Chondrocyte (in vitro differentiated cells): Measurements from ENCODE around the gene TMEM139. TPM values are rescaled to one million over a fixed set of nuclear protein-coding genes. Genes with fewer than 3 reads are reported as not detected.
A peak's percentile ranks its signal among the peaks of the same experiment; 100 is the strongest.
"Not testable (repeated sequence)": the region's sequence is repeated elsewhere in the genome, so short reads cannot be mapped to it uniquely, and the experiment has no call there.

Experiments used
- DNase-seq: peaks from one replicate; pipeline ENCODE4 v3.0.0; 2021; ENCODE audit warnings: mixed read lengths, low spot score
- H3K27ac Mint-ChIP-seq: one replicate; pipeline ENCODE4 v1.8.0; 2021; ENCODE audit warnings: mild to moderate bottlenecking, moderate library complexity, mixed read lengths; ENCODE audit not compliant: unreplicated experiment
- H3K27me3 Mint-ChIP-seq: 2 replicates; pipeline ENCODE4 v1.8.0; 2021; ENCODE audit warnings: low read depth, mixed read lengths
- H3K36me3 Mint-ChIP-seq: 2 replicates; pipeline ENCODE4 v1.8.0; 2021; ENCODE audit warnings: low read depth, mixed read lengths
- H3K4me1 Mint-ChIP-seq: 2 replicates; pipeline ENCODE4 v1.8.0; 2021; ENCODE audit warnings: low read depth, mild to moderate bottlenecking, mixed read lengths
- H3K4me3 Mint-ChIP-seq: one replicate; pipeline ENCODE4 v1.8.0; 2021; ENCODE audit warnings: mild to moderate bottlenecking, moderate library complexity, mixed read lengths; ENCODE audit not compliant: unreplicated experiment
- H3K9me3 Mint-ChIP-seq: 2 replicates; pipeline ENCODE4 v1.8.0; 2021; ENCODE audit warnings: low read depth, mixed read lengths
- total RNA-seq: library from RNA; stranded (reverse); gene quantifications from 3 replicates; pipeline ENCODE4 v1.2.1, GENCODE V29; 2021
- TF ChIP-seq, protein P1 (sequence below): fragments of 200-600 bp; sonication (generic); IDR thresholded peaks from 2 replicates; pipeline ENCODE4 v1.5.0; 2021; ENCODE audit warnings: antibody characterized with exemption, mild to moderate bottlenecking, moderate library complexity

The TMEM139 gene
- total RNA-seq, 1 donor from 2014 or later, result not detected

DNA sequence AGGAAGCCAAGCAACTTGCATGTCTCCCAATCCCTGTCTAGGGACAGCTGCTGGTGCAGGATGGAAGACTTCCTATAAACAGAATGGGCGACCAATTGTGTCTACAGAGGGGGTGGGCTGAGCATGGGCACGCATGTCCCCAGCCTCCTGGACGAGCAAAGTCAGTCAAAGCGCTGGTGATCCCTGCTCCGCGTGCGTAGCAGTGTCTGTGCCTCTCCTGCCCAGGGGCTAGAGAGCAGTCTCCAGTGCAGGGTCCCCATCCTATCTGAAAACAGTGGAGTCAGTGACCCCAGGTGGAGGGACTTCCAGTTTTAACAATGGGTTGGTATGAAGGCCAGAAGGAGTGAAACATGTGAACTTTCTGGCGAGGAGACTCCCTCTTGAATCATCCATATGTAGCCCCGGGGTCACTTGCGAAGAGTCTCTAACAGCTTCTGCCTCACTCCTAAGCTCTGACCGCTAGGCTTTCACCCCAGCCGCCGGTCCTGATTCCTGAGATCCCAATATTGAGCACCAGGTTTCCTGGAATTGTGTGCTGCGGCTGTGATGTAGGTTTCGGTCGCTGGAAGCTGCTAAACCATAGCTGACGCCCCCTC lies 2.7 kb downstream of the TMEM139 start:
- Mint-ChIP-seq H3K36me3 (peaks cover 6% of the 10 kb centered on the region), H3K9me3 (no peaks in the 10 kb centered on the region), H3K4me1 (peaks cover 36% of the 10 kb centered on the region), H3K27ac (no peak overlapping the region), H3K27me3 (no peaks in the 10 kb centered on the region), H3K4me3 (peak overlapping the region; percentile 91)
- TF ChIP-seq, protein P1, sequence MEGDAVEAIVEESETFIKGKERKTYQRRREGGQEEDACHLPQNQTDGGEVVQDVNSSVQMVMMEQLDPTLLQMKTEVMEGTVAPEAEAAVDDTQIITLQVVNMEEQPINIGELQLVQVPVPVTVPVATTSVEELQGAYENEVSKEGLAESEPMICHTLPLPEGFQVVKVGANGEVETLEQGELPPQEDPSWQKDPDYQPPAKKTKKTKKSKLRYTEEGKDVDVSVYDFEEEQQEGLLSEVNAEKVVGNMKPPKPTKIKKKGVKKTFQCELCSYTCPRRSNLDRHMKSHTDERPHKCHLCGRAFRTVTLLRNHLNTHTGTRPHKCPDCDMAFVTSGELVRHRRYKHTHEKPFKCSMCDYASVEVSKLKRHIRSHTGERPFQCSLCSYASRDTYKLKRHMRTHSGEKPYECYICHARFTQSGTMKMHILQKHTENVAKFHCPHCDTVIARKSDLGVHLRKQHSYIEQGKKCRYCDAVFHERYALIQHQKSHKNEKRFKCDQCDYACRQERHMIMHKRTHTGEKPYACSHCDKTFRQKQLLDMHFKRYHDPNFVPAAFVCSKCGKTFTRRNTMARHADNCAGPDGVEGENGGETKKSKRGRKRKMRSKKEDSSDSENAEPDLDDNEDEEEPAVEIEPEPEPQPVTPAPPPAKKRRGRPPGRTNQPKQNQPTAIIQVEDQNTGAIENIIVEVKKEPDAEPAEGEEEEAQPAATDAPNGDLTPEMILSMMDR, result no peak
- no peak for DNase-seq

DNA sequence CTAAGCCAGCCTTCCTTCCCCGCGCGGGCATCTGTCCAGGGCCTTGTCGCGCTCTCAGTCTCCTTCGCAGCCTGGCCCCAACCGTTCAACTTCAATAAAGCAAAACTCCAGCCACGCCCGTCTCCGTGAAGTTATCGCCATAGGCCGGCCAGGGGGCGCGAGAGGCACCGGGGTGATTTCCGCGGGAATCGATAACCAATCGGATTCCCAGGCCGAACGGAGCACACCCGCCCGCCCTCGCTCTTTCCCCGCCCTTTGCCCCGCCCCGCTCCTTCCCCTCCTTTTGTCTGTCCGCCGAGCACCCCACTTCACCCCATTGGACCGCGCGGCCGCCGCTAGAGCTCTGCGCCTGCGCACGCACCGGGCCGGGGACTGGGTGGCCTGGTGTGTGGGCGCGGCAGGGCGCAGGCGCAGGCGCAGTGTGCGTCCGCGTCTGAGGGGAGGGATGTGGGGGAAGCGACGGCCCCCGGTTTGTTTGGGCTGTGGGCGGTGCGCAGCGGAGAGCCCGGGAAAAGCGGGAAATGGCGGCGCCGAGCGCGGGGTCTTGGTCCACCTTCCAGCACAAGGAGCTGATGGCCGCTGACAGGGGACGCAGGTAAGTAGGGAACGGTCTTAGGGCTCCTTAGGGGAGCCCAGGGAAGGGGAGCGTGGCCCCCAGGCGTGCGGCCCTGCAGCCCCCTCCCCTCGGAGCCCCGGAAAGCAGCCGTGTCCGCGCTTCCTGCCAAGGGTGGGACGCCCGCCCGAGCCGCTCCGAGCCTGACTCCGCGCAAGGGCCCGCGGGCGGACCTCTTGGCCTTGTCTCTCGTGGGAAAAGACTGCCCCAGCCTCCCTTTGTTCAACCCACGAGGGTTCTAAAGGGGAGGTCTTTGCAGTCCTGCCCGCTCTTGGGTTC lies 3.4 kb downstream of the TMEM139 start, which contains the start of gene CASP2:
Gene CASP2, plus strand, starts transcription at position 417 of the 892 bp plus-strand sequence. Its CDS starts 105 bp downstream, at position 522.
- TF ChIP-seq, protein P1, result peak; percentile 74
- Mint-ChIP-seq H3K9me3 (no peaks in the 10 kb centered on the region), H3K27ac (peak within 1 kb of the TSS; percentile 94)

DNA sequence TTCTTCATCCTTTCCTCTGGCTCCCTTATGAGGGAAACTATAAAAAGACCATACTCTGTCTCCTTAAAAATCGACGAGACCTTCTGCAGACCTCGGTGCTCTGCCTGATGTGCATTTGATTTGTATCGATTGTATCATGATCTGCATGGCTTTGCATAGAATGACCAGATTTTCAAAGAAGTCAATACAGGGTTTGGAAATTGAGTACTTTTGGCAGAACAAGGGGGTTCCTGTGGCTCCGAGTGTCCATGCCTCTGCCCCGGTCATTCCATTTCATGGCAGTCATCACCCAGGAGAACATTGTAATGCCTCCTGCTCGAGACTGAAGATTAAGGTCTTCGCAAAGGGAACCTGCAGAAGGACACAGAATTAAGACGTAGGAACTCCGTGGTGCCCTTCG lies 4.1 kb downstream of the TMEM139 start:
- DNase-seq, result no peak
- TF ChIP-seq, protein P1, result no peak
- peaks cover 14% of the 10 kb centered on the region for H3K36me3 Mint-ChIP-seq
- no peaks in the 10 kb centered on the region for H3K27me3 Mint-ChIP-seq
- H3K4me1 Mint-ChIP-seq, result peaks cover 36% of the 10 kb centered on the region
- peak overlapping the region; percentile 94 for H3K27ac Mint-ChIP-seq
- no peaks in the 10 kb centered on the region for H3K9me3 Mint-ChIP-seq
- peak overlapping the region; percentile 91 for H3K4me3 Mint-ChIP-seq

More for the DNA sequence above, 3.4 kb downstream of the TMEM139 start, which contains the start of gene CASP2:
- Mint-ChIP-seq H3K27me3 (no peaks in the 10 kb centered on the region), H3K4me1 (peaks cover 36% of the 10 kb centered on the region), H3K4me3 (peak within 1 kb of the TSS; percentile 91), H3K36me3 (peaks cover 9% of the 10 kb centered on the region)
- peak; percentile 99 for DNase-seq

DNA sequence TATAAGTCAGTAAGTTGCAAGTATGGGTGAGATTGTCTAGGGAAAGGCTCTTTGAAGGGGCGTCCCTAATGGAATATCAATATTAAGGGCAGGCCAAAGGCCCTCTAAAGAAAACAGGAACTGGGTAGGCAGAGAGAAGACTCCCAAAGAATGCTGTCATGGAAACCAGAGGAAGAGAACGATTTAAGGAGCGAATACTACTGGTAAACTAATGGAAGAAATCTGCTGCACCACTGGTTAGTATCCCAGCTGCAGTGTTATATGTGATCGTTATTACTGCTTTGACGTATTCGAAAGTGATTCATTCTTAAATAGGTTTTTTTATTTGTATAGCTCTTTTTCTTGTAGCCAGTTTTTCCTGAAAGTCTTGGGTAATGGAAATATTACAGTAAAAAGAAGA lies 4.7 kb downstream of the TMEM139 start:
- H3K4me3 Mint-ChIP-seq, result peak overlapping the region; percentile 91
- peak overlapping the region; percentile 94 for H3K27ac Mint-ChIP-seq
- DNase-seq, result no peak
- peaks cover 20% of the 10 kb centered on the region for H3K36me3 Mint-ChIP-seq
- TF ChIP-seq, protein P1, result no peak
- H3K9me3 Mint-ChIP-seq, result no peaks in the 10 kb centered on the region
- no peaks in the 10 kb centered on the region for H3K27me3 Mint-ChIP-seq
- H3K4me1 Mint-ChIP-seq, result peaks cover 36% of the 10 kb centered on the region

DNA sequence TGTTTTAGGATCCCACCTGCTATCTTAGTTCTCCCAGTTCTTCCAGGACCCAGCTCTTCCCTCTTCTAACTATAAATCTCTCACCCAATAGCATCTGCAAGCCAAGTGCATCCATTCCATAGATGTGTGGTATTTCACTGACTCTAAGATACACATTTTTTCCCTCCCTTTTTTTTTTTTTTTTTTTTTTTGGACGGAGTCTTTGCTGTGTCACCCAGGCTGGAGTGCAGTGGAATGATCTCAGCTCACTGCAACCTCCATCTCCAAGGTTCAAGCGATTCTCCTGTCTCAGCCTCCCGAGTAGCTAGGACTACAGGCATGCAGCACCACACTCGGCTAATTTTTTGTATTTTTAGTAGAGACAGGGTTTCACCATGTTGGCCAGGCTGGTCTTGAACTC lies 5.1 kb downstream of the TMEM139 start:
- Mint-ChIP-seq H3K27ac (peak overlapping the region; percentile 83), H3K4me3 (peak overlapping the region; percentile 91), H3K36me3 (peaks cover 24% of the 10 kb centered on the region), H3K4me1 (peaks cover 36% of the 10 kb centered on the region)
- not testable (repeated sequence) for H3K9me3 Mint-ChIP-seq, DNase-seq, H3K27me3 Mint-ChIP-seq
